Stimulated activated memory B cell treated with anti-CD40 and anti-IgM and Interleukin-4, amounts not matched to agents 10 μg/mL and 1 μg/mL and 100 μg/mL, for 72 hours (primary cell): Measurements from ENCODE around the gene PDS5B.
"Not testable (repeated sequence)": the region's sequence is repeated elsewhere in the genome, so short reads cannot be mapped to it uniquely, and the experiment has no call there.

Experiments used
- ATAC-seq: fragments of 150-1000 bp; cut with Tn5 transposase; 2 replicates; pipeline ENCODE4 v1.10.0; 2021
- H3K27ac Mint-ChIP-seq: one replicate; pipeline ENCODE4 v1.8.0; 2022; ENCODE audit warnings: mild to moderate bottlenecking, mixed read lengths
- H3K27me3 Mint-ChIP-seq: one replicate; pipeline ENCODE4 v1.8.0; 2022; ENCODE audit warnings: mixed read lengths
- H3K36me3 Mint-ChIP-seq: one replicate; pipeline ENCODE4 v1.8.0; 2022; ENCODE audit warnings: mixed read lengths
- H3K4me1 Mint-ChIP-seq: one replicate; pipeline ENCODE4 v1.8.0; 2022; ENCODE audit warnings: mixed read lengths
- H3K4me3 Mint-ChIP-seq: one replicate; pipeline ENCODE4 v1.8.0; 2022; ENCODE audit warnings: mild to moderate bottlenecking, moderate library complexity, mixed read lengths
- H3K9me3 Mint-ChIP-seq: one replicate; pipeline ENCODE4 v1.8.0; 2022; ENCODE audit warnings: mixed read lengths

The PDS5B gene, protein sequence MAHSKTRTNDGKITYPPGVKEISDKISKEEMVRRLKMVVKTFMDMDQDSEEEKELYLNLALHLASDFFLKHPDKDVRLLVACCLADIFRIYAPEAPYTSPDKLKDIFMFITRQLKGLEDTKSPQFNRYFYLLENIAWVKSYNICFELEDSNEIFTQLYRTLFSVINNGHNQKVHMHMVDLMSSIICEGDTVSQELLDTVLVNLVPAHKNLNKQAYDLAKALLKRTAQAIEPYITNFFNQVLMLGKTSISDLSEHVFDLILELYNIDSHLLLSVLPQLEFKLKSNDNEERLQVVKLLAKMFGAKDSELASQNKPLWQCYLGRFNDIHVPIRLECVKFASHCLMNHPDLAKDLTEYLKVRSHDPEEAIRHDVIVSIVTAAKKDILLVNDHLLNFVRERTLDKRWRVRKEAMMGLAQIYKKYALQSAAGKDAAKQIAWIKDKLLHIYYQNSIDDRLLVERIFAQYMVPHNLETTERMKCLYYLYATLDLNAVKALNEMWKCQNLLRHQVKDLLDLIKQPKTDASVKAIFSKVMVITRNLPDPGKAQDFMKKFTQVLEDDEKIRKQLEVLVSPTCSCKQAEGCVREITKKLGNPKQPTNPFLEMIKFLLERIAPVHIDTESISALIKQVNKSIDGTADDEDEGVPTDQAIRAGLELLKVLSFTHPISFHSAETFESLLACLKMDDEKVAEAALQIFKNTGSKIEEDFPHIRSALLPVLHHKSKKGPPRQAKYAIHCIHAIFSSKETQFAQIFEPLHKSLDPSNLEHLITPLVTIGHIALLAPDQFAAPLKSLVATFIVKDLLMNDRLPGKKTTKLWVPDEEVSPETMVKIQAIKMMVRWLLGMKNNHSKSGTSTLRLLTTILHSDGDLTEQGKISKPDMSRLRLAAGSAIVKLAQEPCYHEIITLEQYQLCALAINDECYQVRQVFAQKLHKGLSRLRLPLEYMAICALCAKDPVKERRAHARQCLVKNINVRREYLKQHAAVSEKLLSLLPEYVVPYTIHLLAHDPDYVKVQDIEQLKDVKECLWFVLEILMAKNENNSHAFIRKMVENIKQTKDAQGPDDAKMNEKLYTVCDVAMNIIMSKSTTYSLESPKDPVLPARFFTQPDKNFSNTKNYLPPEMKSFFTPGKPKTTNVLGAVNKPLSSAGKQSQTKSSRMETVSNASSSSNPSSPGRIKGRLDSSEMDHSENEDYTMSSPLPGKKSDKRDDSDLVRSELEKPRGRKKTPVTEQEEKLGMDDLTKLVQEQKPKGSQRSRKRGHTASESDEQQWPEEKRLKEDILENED (N-terminal part only)

GRCh38 chr13:32586080-32586900 is at the start of gene PDS5B:
PDS5B (plus strand) TSS chr13:32586452; CDS start chr13:32648773, 62,321 bp downstream.
- H3K36me3 Mint-ChIP-seq: no peaks in the 10 kb centered on the region
- no peaks in the 10 kb centered on the region for H3K9me3 Mint-ChIP-seq
- no peaks in the 10 kb centered on the region for H3K27me3 Mint-ChIP-seq
- H3K4me1 Mint-ChIP-seq: peaks cover 44% of the 10 kb centered on the region
- peak within 1 kb of the TSS; percentile 93 for H3K4me3 Mint-ChIP-seq
- peak within 1 kb of the TSS; percentile 89 for H3K27ac Mint-ChIP-seq
- peak; percentile 98 for ATAC-seq

- H3K27me3 Mint-ChIP-seq: no peaks in the 10 kb centered on the region
- no peak for ATAC-seq
- peaks cover 35% of the 10 kb centered on the region for H3K36me3 Mint-ChIP-seq
- peak overlapping the region; percentile 98 for H3K4me3 Mint-ChIP-seq
- H3K27ac Mint-ChIP-seq: peak overlapping the region; percentile 99
- H3K9me3 Mint-ChIP-seq: no peaks in the 10 kb centered on the region
- H3K4me1 Mint-ChIP-seq: peaks cover 53% of the 10 kb centered on the region
Measured at GRCh38 chr13:32537580-32538142, 48.6 kb upstream of the PDS5B start.

GRCh38 chr13:32538143-32538620 is 48.1 kb upstream of the PDS5B start:
- Mint-ChIP-seq H3K4me1 (peaks cover 48% of the 10 kb centered on the region), H3K36me3 (peaks cover 33% of the 10 kb centered on the region), H3K4me3 (peak overlapping the region; percentile 98)

GRCh38 chr13:32538621-32539246 is 47.5 kb upstream of the PDS5B start, which contains the start of gene N4BP2L2:
N4BP2L2 (minus strand) TSS chr13:32538795; CDS start chr13:32537027, 1,768 bp downstream.
- peak; percentile 97 for ATAC-seq
- H3K9me3 Mint-ChIP-seq: no peaks in the 10 kb centered on the region
- peaks cover 42% of the 10 kb centered on the region for H3K4me1 Mint-ChIP-seq
- H3K36me3 Mint-ChIP-seq: peaks cover 27% of the 10 kb centered on the region
- H3K4me3 Mint-ChIP-seq: peak within 1 kb of the TSS; percentile 98
- peak within 1 kb of the TSS; percentile 99 for H3K27ac Mint-ChIP-seq
- H3K27me3 Mint-ChIP-seq: no peaks in the 10 kb centered on the region

More at GRCh38 chr13:32538143-32538620, 48.1 kb upstream of the PDS5B start:
- Mint-ChIP-seq H3K27me3 (no peaks in the 10 kb centered on the region), H3K27ac (peak overlapping the region; percentile 99), H3K9me3 (no peaks in the 10 kb centered on the region)
- peak; percentile 92 for ATAC-seq

- no peak overlapping the region for H3K27ac Mint-ChIP-seq
- H3K9me3 Mint-ChIP-seq: no peaks in the 10 kb centered on the region
- H3K36me3 Mint-ChIP-seq: no peaks in the 10 kb centered on the region
- ATAC-seq: no peak
- no peaks in the 10 kb centered on the region for H3K27me3 Mint-ChIP-seq
- peaks cover 27% of the 10 kb centered on the region for H3K4me1 Mint-ChIP-seq
- H3K4me3 Mint-ChIP-seq: no peak overlapping the region
Measured at GRCh38 chr13:32542221-32542620, 44.0 kb upstream of the PDS5B start.

DNA sequence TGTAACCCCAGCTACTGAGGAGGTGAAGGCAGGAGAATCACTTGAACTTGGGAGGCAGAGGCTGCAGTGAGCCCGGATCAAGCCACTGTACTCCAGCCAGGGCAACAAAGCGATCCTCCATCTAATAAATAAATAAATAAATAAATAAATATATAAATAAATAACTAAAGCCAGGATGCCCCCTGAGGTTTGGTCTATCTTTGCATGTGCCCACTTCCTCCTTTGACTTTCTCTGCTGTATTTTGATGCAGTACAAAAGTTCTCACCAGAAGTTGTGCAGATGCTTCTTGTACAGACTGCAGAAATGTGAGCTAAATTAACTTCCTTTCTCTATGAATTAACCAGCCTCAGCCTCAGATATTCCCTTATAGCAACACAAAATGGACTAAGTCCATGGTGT is 41.2 kb upstream of the PDS5B start:
- peak; percentile 70 for ATAC-seq
- H3K27ac Mint-ChIP-seq: peak overlapping the region; percentile 23
- no peaks in the 10 kb centered on the region for H3K27me3 Mint-ChIP-seq

DNA sequence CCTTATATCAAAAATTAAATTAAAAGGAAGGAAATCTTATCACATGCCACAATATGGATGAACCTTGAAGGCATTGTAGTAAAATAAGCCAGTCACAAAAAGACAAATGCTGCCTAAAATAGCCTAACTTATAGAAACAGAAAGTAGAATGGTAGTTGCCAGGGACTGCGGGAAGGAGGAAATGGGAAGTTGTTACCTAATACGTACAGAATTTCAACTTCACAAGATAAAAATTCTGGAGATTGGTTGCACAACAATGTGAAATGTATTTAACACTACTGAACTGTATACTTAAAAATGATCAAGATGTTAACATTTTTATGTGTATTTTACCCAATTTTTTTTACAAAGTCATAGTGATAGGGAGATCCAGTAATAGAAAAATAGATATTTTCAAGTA is 37.4 kb upstream of the PDS5B start:
- Mint-ChIP-seq H3K36me3 (no peaks in the 10 kb centered on the region), H3K9me3 (peaks cover 3% of the 10 kb centered on the region), H3K27me3 (no peaks in the 10 kb centered on the region), H3K4me1 (peaks cover 27% of the 10 kb centered on the region), H3K27ac (peak overlapping the region; percentile 36), H3K4me3 (no peak overlapping the region)
- no peak for ATAC-seq

More for the DNA sequence above, 41.2 kb upstream of the PDS5B start:
- Mint-ChIP-seq H3K4me1 (peaks cover 22% of the 10 kb centered on the region), H3K4me3 (peak overlapping the region; percentile 11), H3K36me3 (no peaks in the 10 kb centered on the region), H3K9me3 (no peaks in the 10 kb centered on the region)

DNA sequence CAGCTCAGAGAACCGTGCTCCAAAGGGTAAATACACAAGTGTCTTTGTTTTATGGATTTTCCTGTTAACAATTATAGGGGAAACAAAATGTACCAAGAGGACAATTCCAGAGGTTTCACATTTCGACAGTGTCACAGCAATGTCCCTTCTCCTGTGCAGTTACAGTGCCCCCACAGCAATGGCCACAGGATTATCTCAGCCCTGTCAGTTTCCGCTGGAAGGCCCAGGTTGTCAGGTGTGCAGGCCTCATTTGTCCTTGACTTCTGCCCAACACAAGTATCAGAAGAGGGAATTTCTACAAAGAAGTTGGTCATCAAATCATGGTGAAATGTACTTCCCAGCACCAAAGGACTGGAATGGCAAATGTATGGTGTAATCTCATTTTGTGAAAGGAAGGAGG is 36.5 kb upstream of the PDS5B start:
- no peak overlapping the region for H3K27ac Mint-ChIP-seq

DNA sequence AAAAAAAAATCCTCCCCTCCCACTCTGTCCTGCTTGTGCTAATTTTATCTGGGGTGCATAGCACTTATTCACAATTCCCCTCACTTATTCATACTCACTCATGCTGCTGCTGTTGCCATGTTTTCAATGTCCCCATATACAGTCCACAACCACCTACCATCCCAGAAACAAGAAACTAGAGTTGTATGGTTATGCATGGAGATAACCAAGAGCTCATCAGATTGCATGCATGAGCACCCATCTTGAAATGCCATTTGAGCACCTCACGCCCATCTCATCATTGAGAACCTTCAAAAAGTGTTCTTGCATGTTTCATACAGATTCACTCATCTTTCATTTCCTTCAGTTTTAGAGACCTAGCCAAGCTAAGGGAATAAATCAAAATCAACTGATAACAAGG is 32.5 kb upstream of the PDS5B start:
- Mint-ChIP-seq H3K27ac (peak overlapping the region; percentile 16), H3K4me3 (no peak overlapping the region)

More for the DNA sequence above, 36.5 kb upstream of the PDS5B start:
- no peak for ATAC-seq
- no peak overlapping the region for H3K4me3 Mint-ChIP-seq
- peaks cover 26% of the 10 kb centered on the region for H3K4me1 Mint-ChIP-seq
- peaks cover 3% of the 10 kb centered on the region for H3K9me3 Mint-ChIP-seq
- H3K36me3 Mint-ChIP-seq: no peaks in the 10 kb centered on the region
- no peaks in the 10 kb centered on the region for H3K27me3 Mint-ChIP-seq

GRCh38 chr13:32555613-32556012 is 30.6 kb upstream of the PDS5B start:
- peaks cover 5% of the 10 kb centered on the region for H3K9me3 Mint-ChIP-seq
- ATAC-seq: no peak
- peaks cover 4% of the 10 kb centered on the region for H3K36me3 Mint-ChIP-seq
- no peak overlapping the region for H3K27ac Mint-ChIP-seq
- peaks cover 7% of the 10 kb centered on the region for H3K27me3 Mint-ChIP-seq
- H3K4me1 Mint-ChIP-seq: peaks cover 6% of the 10 kb centered on the region
- no peak overlapping the region for H3K4me3 Mint-ChIP-seq

More for the DNA sequence above, 32.5 kb upstream of the PDS5B start:
- H3K36me3 Mint-ChIP-seq: no peaks in the 10 kb centered on the region
- no peaks in the 10 kb centered on the region for H3K27me3 Mint-ChIP-seq
- peak; percentile 73 for ATAC-seq
- peaks cover 3% of the 10 kb centered on the region for H3K9me3 Mint-ChIP-seq
- peaks cover 10% of the 10 kb centered on the region for H3K4me1 Mint-ChIP-seq

- H3K9me3 Mint-ChIP-seq: peaks cover 11% of the 10 kb centered on the region
Measured at GRCh38 chr13:32560842-32561241, 25.4 kb upstream of the PDS5B start.

GRCh38 chr13:32575687-32576086 is 10.6 kb upstream of the PDS5B start:
- H3K36me3 Mint-ChIP-seq, H3K27me3 Mint-ChIP-seq, ATAC-seq, H3K27ac Mint-ChIP-seq, H3K4me1 Mint-ChIP-seq, H3K4me3 Mint-ChIP-seq: not testable (repeated sequence)
- H3K9me3 Mint-ChIP-seq: peaks cover 12% of the 10 kb centered on the region

More at GRCh38 chr13:32560842-32561241, 25.4 kb upstream of the PDS5B start:
- not testable (repeated sequence) for H3K27ac Mint-ChIP-seq, H3K4me3 Mint-ChIP-seq, ATAC-seq, H3K36me3 Mint-ChIP-seq, H3K4me1 Mint-ChIP-seq
- peaks cover 14% of the 10 kb centered on the region for H3K27me3 Mint-ChIP-seq

- ATAC-seq: no peak
- Mint-ChIP-seq H3K36me3 (peaks cover 9% of the 10 kb centered on the region), H3K9me3 (peaks cover 12% of the 10 kb centered on the region), H3K4me1 (no peaks in the 10 kb centered on the region), H3K4me3 (no peak overlapping the region), H3K27ac (no peak overlapping the region), H3K27me3 (no peaks in the 10 kb centered on the region)
Measured at GRCh38 chr13:32577032-32577431, 9.2 kb upstream of the PDS5B start.
